Tibial nerve (tissue), 3 donors: ENCODE data around the gene ELMOD1.

Experiments
- CTCF ChIP-seq, 5 experiments: fragments of 200-600 bp in 3 of 5; fragments of 450-650 bp in 2 of 5; sonication (generic) in 3 of 5; IDR thresholded peaks; one replicate each; pipeline ENCODE4 v1.5.1; 2016 to 2019; ENCODE audit warnings: antibody characterized with exemption in 5 of 5, mild to moderate bottlenecking in 3 of 5, moderate library complexity in 2 of 5
- POLR2A ChIP-seq, 2 donors: fragments of 450-650 bp; IDR thresholded peaks; one replicate each; pipeline ENCODE4 v1.6.1; 2017; ENCODE audit warnings: antibody characterized with exemption in 2 of 2, mild to moderate bottlenecking in 2 of 2, moderate library complexity in 2 of 2

- no peak for TF ChIP-seq CTCF (IDR thresholded peaks at IDR 0.05)
- TF ChIP-seq POLR2A (IDR thresholded peaks at IDR 0.05): no peak
Observed at GRCh38 chr11:107651672-107652071, 60.7 kb downstream of the ELMOD1 start.
